Suprapubic skin (tissue), 4 donors: Measurements from ENCODE around the gene USP22. TPM values are rescaled to one million over a fixed set of nuclear protein-coding genes. Genes with fewer than 3 reads are reported as not detected.
"Not testable (repeated sequence)": the region's sequence is repeated elsewhere in the genome, so short reads cannot be mapped to it uniquely, and the experiment has no call there.

ENCODE experiments used
- DNase-seq, 2 donors: peaks; one replicate each; pipeline ENCODE4 v3.0.0-alpha.2; 2019; ENCODE audit warnings: low spot score in 2 of 2
- H3K27ac ChIP-seq: fragments of 200-600 bp; sonication (generic); one replicate; pipeline ENCODE4 v1.5.1; 2019
- H3K27me3 ChIP-seq: fragments of 200-600 bp; sonication (generic); one replicate; pipeline ENCODE4 v1.5.1; 2019
- H3K36me3 ChIP-seq: fragments of 200-600 bp; sonication (generic); one replicate; pipeline ENCODE4 v1.5.1; 2019
- H3K4me1 ChIP-seq: fragments of 200-600 bp; sonication (generic); one replicate; pipeline ENCODE4 v1.5.1; 2019
- H3K4me3 ChIP-seq: fragments of 200-600 bp; sonication (generic); one replicate; pipeline ENCODE4 v1.5.1; 2019; ENCODE audit warnings: mild to moderate bottlenecking
- H3K9me3 ChIP-seq: fragments of 200-600 bp; sonication (generic); one replicate; pipeline ENCODE4 v1.5.1; 2019
- CTCF ChIP-seq, 2 donors: fragments of 200-600 bp in 1 of 2; fragments of 450-650 bp in 1 of 2; sonication (generic) in 1 of 2; IDR thresholded peaks; one replicate each; pipeline ENCODE4 v1.5.1; 2016 to 2019; ENCODE audit warnings: antibody characterized with exemption in 2 of 2, mild to moderate bottlenecking in 1 of 2, moderate library complexity in 1 of 2
- EP300 ChIP-seq: sonication (generic); formaldehyde crosslinking; IDR thresholded peaks from one replicate; pipeline ENCODE4 v1.6.1; 2017; ENCODE audit warnings: antibody characterized with exemption
- POLR2A ChIP-seq, 2 donors: fragments of 450-650 bp; IDR thresholded peaks; one replicate each; pipeline ENCODE4 v1.6.1; 2017; ENCODE audit warnings: antibody characterized with exemption in 2 of 2, mild to moderate bottlenecking in 2 of 2, moderate library complexity in 2 of 2
- POLR2AphosphoS5 ChIP-seq, 3 donors: sonication (generic); formaldehyde crosslinking; IDR thresholded peaks; one replicate each; pipeline ENCODE4 v1.6.1; 2017; ENCODE audit warnings: antibody characterized with exemption in 3 of 3
- WGBS: methylation state at CpG from one replicate; pipeline ENCODE4 v1.1.5; 2018; 5-methylcytosine and 5-hydroxymethylcytosine counted together
- total RNA-seq, 4 donors: library from RNA; depleted of rRNA; stranded (reverse); fragments of >200 nt; gene quantifications; one replicate each; pipeline ENCODE4 v1.1.0, GENCODE V29; 2016

The USP22 gene
- total RNA-seq, 4 donors from 2014 or later, result 116 to 166 (median 152) TPM

- Histone ChIP-seq H3K9me3 (no peaks in the 10 kb centered on the region), H3K4me3 (no peak overlapping the region), H3K27ac (no peak overlapping the region), H3K4me1 (no peaks in the 10 kb centered on the region), H3K27me3 (no peaks in the 10 kb centered on the region), H3K36me3 (no peaks in the 10 kb centered on the region)
- TF ChIP-seq EP300 (no peak), POLR2AphosphoS5 (IDR thresholded peaks at IDR 0.05) (no peak), POLR2A (IDR thresholded peaks at IDR 0.05) (no peak), CTCF (IDR thresholded peaks at IDR 0.05) (no peak)
- WGBS, result 94% methylated on average over 29 of the region's 32 CpGs
- DNase-seq, result no peak
Observed at GRCh38 chr17:21085707-21086106, 42.9 kb upstream of the USP22 start.

DNA sequence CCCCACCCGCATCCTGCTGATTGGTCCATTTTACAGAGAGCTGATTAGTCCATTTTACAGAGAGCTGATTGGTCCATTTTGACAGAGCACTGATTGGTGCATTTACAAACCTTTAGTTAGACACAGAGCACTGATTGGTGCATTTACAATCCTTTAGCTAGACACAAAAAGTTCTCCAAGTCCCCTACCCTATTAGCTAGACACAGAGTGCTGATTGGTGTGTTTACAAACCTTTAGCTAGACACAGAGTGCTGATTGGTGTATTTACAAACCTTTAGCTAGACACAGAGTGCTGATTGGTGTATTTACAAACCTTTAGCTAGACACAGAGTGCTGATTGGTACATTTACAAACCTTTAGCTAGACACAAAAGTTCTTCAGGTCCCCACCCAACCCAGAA, 42.5 kb upstream of the USP22 start:
- H3K9me3 ChIP-seq, H3K4me1 ChIP-seq, H3K4me3 ChIP-seq, H3K36me3 ChIP-seq, DNase-seq, H3K27me3 ChIP-seq, H3K27ac ChIP-seq: not testable (repeated sequence)
- WGBS, result 100% methylated on average over 1 of the region's 1 CpG

GRCh38 chr17:21082001-21082436, 39.2 kb upstream of the USP22 start:
- no peaks in the 10 kb centered on the region for H3K9me3 ChIP-seq
- H3K4me3 ChIP-seq, result no peak overlapping the region
- no peaks in the 10 kb centered on the region for H3K4me1 ChIP-seq
- no peak for DNase-seq
- TF ChIP-seq CTCF (IDR thresholded peaks at IDR 0.05) (no peak), POLR2A (IDR thresholded peaks at IDR 0.05) (no peak), EP300 (no peak), POLR2AphosphoS5 (IDR thresholded peaks at IDR 0.05) (no peak)
- H3K36me3 ChIP-seq, result no peaks in the 10 kb centered on the region
- no peaks in the 10 kb centered on the region for H3K27me3 ChIP-seq
- WGBS, result 80% methylated on average over 5 of the region's 5 CpGs
- no peak overlapping the region for H3K27ac ChIP-seq

DNA sequence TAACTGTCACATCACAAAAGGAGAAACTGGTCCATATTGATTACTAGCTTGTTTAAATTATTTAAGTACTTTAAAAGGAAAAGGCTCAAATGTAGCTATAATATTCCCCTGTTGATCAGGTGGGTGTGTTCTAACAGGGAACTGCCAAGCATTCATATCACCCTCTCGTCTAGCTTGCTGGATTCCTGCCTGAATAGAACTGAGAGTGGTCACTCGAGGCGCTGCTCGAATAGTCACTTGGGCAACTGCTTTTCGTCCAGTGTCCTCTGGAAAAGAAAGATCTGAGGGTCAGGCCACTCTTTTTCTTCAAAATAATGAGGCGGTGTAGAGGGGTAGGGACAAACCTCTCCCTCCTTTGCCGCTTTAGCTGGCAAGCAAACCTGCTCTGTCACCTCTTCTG, 36.4 kb upstream of the USP22 start:
- no peak for DNase-seq
- no peaks in the 10 kb centered on the region for H3K27me3 ChIP-seq
- H3K4me3 ChIP-seq, result no peak overlapping the region
- H3K27ac ChIP-seq, result no peak overlapping the region
- peaks cover 14% of the 10 kb centered on the region for H3K4me1 ChIP-seq
- 77% methylated on average over 7 of the region's 7 CpGs for WGBS
- no peaks in the 10 kb centered on the region for H3K36me3 ChIP-seq
- TF ChIP-seq POLR2AphosphoS5 (IDR thresholded peaks at IDR 0.05), result no peak
- TF ChIP-seq POLR2A (IDR thresholded peaks at IDR 0.05), result no peak
- TF ChIP-seq EP300, result no peak
- TF ChIP-seq CTCF (IDR thresholded peaks at IDR 0.05), result no peak
- H3K9me3 ChIP-seq, result no peaks in the 10 kb centered on the region

DNA sequence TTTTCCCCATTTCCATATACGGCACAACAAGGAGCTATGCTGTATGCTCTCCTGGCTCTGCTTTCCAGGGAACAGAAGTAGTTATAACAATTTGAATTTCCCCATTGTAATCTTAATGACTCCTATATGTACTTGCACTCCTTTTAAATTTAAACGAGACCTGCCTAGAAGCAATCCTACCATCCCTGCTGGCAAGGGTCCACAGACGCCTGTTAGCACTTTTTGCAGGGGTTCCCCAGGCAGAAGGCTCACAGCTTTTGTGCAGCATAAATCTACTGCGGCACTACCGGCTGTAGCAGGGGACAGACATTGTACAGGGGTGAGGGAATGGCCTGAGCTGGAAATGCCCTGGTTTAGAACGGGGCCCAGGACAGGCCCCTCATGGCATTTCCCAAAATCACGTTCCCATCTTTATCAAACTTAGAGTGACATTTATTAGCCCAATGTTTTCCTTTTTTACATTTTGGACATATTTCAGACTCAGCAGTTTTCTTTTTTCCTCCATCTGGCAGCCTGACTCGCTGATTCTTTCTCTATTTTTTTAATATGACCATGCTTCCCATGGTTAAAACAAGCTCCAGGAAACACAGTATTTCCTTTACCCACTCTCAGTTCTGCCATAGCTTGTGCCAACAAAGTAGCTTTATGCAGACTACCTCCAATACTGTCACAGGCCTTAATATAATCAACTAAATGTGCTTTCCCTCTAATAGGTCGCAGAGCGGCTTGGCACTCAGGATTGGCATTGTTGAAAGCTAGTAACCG, 35.4 kb upstream of the USP22 start:
- H3K9me3 ChIP-seq, result no peaks in the 10 kb centered on the region
- H3K4me1 ChIP-seq, result peaks cover 14% of the 10 kb centered on the region
- H3K27me3 ChIP-seq, result no peaks in the 10 kb centered on the region
- DNase-seq, result no peak
- H3K27ac ChIP-seq, result no peak overlapping the region
- 66% methylated on average over 11 of the region's 11 CpGs for WGBS
- no peak for TF ChIP-seq CTCF (IDR thresholded peaks at IDR 0.05)
- no peak for TF ChIP-seq POLR2AphosphoS5 (IDR thresholded peaks at IDR 0.05)
- TF ChIP-seq POLR2A (IDR thresholded peaks at IDR 0.05), result no peak
- no peak for TF ChIP-seq EP300
- H3K4me3 ChIP-seq, result no peak overlapping the region
- H3K36me3 ChIP-seq, result no peaks in the 10 kb centered on the region

DNA sequence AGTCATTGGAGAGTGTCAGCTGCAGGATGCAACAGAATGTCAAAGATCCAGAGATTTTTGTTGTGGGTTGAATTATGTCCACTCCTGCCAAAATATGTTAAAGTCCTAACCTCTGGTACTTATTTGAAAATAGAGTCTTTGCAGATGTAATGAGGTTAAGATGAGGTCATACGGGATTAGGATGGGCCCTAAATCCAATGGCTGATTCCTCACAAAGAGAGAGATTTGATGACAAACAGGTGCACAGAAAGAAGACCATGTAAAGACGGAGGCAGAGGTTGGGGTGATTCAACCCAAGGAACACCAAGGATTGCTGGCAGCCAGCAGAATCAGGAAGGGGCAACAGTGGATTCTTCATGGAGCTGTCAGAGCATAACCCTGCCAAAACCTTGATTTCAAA, 34.5 kb upstream of the USP22 start:
- TF ChIP-seq EP300 (no peak), POLR2A (IDR thresholded peaks at IDR 0.05) (no peak)
- no peak overlapping the region for H3K27ac ChIP-seq
- 77% methylated on average over 2 of the region's 2 CpGs for WGBS
- no peaks in the 10 kb centered on the region for H3K36me3 ChIP-seq
- H3K9me3 ChIP-seq, result no peaks in the 10 kb centered on the region
- no peaks in the 10 kb centered on the region for H3K27me3 ChIP-seq
- H3K4me3 ChIP-seq, result no peak overlapping the region
- DNase-seq, result no peak
- H3K4me1 ChIP-seq, result peaks cover 14% of the 10 kb centered on the region
